GM10266 (cell line): Measurements from ENCODE around the gene MPPED1.

ENCODE experiments used
- DNase-seq: peaks from one replicate; pipeline ENCODE4 v3.0.0; 2012; ENCODE audit errors: extremely low spot score
- CTCF ChIP-seq: IDR thresholded peaks from 2 replicates; pipeline ENCODE4 v1.5.1; 2012; ENCODE audit warnings: mild to moderate bottlenecking, low read depth; ENCODE audit not compliant: control insufficient read depth, insufficient read depth; ENCODE audit errors: missing control alignments

Gene MPPED1

GRCh38 chr22:43554259-43554636 lies 142.4 kb downstream of the MPPED1 start:
- no peak for DNase-seq

GRCh38 chr22:43554694-43555365 lies 143.0 kb downstream of the MPPED1 start:
- DNase-seq = no peak
- no peak for TF ChIP-seq CTCF

More at GRCh38 chr22:43554259-43554636, 142.4 kb downstream of the MPPED1 start:
- TF ChIP-seq CTCF = no peak

- no peak for DNase-seq
- TF ChIP-seq CTCF = no peak
These were observed 144.0 kb downstream of the MPPED1 start for GRCh38 chr22:43555561-43556515.
